ENCODE data around the gene GLIS1. TPM values are rescaled to one million over a fixed set of nuclear protein-coding genes. Genes with fewer than 3 reads are reported as not detected.

Gene GLIS1
- total and polyA plus RNA-seq, 2 experiments from 2014 or later, result 0.26 to 0.31 TPM

DNA sequence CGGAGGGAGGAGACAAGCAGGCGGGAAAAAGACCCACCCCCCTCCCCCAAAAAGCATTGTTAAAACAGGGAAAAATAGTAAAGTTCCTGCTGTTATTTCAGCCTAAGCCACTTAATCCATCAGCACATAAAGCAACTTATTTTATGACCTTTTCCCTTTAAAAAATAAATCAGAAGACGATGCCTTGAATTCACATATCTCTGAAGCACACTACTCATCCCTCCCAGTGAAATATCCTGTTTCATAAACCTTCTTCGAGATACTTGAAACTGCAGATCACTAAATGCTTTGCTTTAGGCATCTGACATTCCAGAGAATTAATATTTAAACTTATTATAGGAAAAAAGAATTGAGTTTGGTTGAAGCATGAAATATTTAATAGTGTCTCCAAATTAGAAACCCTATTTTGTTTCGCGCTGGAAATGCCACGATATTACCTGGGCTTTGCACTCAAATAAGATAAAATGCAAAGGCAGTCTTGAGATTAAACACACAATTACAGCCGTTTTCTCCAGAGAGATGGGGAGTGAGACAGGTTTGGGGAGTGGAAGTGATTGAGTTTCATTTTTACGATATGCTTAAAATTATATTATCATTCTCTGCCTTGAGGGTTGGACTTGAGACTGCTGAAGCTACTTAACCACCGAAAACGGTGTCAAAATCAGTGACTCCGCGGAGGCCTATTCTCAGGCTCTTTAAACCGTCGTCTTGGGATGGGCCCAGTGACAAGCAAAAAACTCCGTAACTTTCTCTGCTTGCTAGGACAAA, 9.3 kb downstream of the GLIS1 start (continued):
- TF ChIP-seq, protein P1, sequence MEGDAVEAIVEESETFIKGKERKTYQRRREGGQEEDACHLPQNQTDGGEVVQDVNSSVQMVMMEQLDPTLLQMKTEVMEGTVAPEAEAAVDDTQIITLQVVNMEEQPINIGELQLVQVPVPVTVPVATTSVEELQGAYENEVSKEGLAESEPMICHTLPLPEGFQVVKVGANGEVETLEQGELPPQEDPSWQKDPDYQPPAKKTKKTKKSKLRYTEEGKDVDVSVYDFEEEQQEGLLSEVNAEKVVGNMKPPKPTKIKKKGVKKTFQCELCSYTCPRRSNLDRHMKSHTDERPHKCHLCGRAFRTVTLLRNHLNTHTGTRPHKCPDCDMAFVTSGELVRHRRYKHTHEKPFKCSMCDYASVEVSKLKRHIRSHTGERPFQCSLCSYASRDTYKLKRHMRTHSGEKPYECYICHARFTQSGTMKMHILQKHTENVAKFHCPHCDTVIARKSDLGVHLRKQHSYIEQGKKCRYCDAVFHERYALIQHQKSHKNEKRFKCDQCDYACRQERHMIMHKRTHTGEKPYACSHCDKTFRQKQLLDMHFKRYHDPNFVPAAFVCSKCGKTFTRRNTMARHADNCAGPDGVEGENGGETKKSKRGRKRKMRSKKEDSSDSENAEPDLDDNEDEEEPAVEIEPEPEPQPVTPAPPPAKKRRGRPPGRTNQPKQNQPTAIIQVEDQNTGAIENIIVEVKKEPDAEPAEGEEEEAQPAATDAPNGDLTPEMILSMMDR (conservative IDR thresholded peaks at IDR 0.05; ENCODE audit: low read depth in 2 of 2), result no peak
- TF ChIP-seq, protein P2, sequence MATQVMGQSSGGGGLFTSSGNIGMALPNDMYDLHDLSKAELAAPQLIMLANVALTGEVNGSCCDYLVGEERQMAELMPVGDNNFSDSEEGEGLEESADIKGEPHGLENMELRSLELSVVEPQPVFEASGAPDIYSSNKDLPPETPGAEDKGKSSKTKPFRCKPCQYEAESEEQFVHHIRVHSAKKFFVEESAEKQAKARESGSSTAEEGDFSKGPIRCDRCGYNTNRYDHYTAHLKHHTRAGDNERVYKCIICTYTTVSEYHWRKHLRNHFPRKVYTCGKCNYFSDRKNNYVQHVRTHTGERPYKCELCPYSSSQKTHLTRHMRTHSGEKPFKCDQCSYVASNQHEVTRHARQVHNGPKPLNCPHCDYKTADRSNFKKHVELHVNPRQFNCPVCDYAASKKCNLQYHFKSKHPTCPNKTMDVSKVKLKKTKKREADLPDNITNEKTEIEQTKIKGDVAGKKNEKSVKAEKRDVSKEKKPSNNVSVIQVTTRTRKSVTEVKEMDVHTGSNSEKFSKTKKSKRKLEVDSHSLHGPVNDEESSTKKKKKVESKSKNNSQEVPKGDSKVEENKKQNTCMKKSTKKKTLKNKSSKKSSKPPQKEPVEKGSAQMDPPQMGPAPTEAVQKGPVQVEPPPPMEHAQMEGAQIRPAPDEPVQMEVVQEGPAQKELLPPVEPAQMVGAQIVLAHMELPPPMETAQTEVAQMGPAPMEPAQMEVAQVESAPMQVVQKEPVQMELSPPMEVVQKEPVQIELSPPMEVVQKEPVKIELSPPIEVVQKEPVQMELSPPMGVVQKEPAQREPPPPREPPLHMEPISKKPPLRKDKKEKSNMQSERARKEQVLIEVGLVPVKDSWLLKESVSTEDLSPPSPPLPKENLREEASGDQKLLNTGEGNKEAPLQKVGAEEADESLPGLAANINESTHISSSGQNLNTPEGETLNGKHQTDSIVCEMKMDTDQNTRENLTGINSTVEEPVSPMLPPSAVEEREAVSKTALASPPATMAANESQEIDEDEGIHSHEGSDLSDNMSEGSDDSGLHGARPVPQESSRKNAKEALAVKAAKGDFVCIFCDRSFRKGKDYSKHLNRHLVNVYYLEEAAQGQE (IDR thresholded peaks at IDR 0.05; ENCODE audit: unreplicated experiment), result no peak
- TF ChIP-seq, protein P3, sequence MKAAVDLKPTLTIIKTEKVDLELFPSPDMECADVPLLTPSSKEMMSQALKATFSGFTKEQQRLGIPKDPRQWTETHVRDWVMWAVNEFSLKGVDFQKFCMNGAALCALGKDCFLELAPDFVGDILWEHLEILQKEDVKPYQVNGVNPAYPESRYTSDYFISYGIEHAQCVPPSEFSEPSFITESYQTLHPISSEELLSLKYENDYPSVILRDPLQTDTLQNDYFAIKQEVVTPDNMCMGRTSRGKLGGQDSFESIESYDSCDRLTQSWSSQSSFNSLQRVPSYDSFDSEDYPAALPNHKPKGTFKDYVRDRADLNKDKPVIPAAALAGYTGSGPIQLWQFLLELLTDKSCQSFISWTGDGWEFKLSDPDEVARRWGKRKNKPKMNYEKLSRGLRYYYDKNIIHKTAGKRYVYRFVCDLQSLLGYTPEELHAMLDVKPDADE (IDR thresholded peaks at IDR 0.05), result no peak
- TF ChIP-seq ZNF331 (CRISPR knock-in tag; IDR thresholded peaks at IDR 0.05; ENCODE audit: low read depth), result no peak
- no peak for TF ChIP-seq POLR2AphosphoS5 (IDR thresholded peaks at IDR 0.05; ENCODE audit: low read depth)
- TF ChIP-seq EZH2phosphoT487 (IDR thresholded peaks at IDR 0.05; ENCODE audit: unreplicated experiment), result no peak
- TF ChIP-seq ZNF114 (CRISPR knock-in tag; IDR thresholded peaks at IDR 0.05), result no peak

DNA sequence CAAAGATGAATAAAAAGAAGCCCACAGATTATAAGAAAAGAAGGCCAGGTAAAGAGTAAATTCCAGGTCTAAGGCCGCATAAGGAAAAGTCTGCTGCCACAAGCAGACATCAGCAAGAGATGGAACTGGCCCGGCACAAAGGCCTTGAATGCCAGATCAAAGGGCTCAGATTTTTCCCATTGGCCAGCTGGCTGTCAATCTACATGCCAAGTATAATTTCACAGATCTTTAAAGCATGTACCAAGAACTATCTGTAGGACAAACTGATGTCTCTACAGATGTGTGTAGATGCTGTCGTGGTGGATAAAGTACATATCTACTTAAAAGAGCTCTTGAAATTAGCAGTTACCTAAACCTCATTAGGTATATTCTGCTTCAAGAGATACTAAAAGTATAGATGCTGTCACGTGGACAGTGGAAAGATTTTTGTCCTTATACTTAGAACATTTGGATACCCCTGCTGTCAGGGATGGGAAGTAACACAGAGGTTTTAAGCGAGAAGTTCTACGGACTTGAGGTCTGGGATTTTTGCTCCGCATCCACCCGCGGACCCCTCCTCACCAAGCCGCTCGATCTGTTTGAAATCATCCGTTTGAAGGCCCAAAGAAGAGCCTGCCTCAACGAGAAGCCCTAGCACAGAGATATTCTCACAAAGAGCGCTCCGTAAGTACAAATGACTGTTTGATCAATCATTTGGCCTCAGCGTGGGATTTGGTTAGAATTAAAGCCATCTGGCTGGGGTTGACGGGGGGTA, 10.1 kb downstream of the GLIS1 start:
- H3K27me3 Mint-ChIP-seq (ENCODE audit: insufficient read depth, low read depth, poor library complexity), result peaks cover 8% of the 10 kb centered on the region
- TF ChIP-seq, protein P3 (IDR thresholded peaks at IDR 0.05), result no peak
- TF ChIP-seq ZNF331 (CRISPR knock-in tag; IDR thresholded peaks at IDR 0.05; ENCODE audit: low read depth) (no peak), CREB1 (CRISPR knock-in tag; IDR thresholded peaks at IDR 0.05; ENCODE audit: low read depth) (no peak), STAT1 (IDR thresholded peaks at IDR 0.05; ENCODE audit: unreplicated experiment) (no peak), EZH2phosphoT487 (IDR thresholded peaks at IDR 0.05; ENCODE audit: unreplicated experiment) (no peak), EZH2 (IDR thresholded peaks at IDR 0.05; ENCODE audit: low read depth, unreplicated experiment) (no peak)
- TF ChIP-seq, protein P2 (IDR thresholded peaks at IDR 0.05; ENCODE audit: unreplicated experiment), result no peak
- TF ChIP-seq, protein P1 (conservative IDR thresholded peaks at IDR 0.05; ENCODE audit: low read depth in 2 of 2), result no peak

More for the DNA sequence above, 10.1 kb downstream of the GLIS1 start:
- H3K4me1 ChIP-seq (ENCODE audit: insufficient read depth), result no peaks in the 10 kb centered on the region; the same call in 1 of the 2 replicates
- no peaks in the 10 kb centered on the region for H3K9me2 ChIP-seq (ENCODE audit: insufficient read depth)
- H3K36me3 ChIP-seq (ENCODE audit: insufficient read depth), result no peaks in the 10 kb centered on the region
- DNase-seq (ENCODE audit: low spot score), result no peak
- no peak overlapping the region for H3K27ac ChIP-seq (ENCODE audit: low read depth)
- Mint-ChIP-seq H3K27ac (no peak overlapping the region), H3K9me3 (no peaks in the 10 kb centered on the region), H3K4me3 (no peak overlapping the region), H3K4me1 (peaks cover 11% of the 10 kb centered on the region; the same call in 2 of the 3 replicates), H3K36me3 (ENCODE audit: low read depth) (no peaks in the 10 kb centered on the region)
- H4K20me1 ChIP-seq (replicated peaks; ENCODE audit: insufficient read depth), result no peaks in the 10 kb centered on the region
- H3K4me3 ChIP-seq, result no peak overlapping the region
- no peak overlapping the region for H2AFZ ChIP-seq
- ATAC-seq, result no peak
- H3K4me2 ChIP-seq, result no peak overlapping the region
- H3K27me3 ChIP-seq (ENCODE audit: insufficient read depth), result peaks cover 1% of the 10 kb centered on the region; the same call in 1 of the 2 replicates
- no peaks in the 10 kb centered on the region for H3F3A ChIP-seq (replicated peaks; ENCODE audit: low read depth)
- H3K79me2 ChIP-seq (replicated peaks; ENCODE audit: insufficient read depth), result no peaks in the 10 kb centered on the region

All from GM23338 (cell line).